CD4-positive, alpha-beta T cell treated with Interleukin-15 for 4 hours (primary cell): ENCODE data around the gene PRKCSH.
"Not testable (repeated sequence)": the region's sequence is repeated elsewhere in the genome, so short reads cannot be mapped to it uniquely, and the experiment has no call there.

Experiments used
- DNase-seq: peaks from one replicate; pipeline ENCODE4 v3.0.0-alpha.2; 2020; ENCODE audit warnings: low spot score

Gene PRKCSH

GRCh38 chr19:11420429-11421370 is 14.7 kb upstream of the PRKCSH start:
- DNase-seq: no peak

- DNase-seq: no peak
These were observed 13.9 kb upstream of the PRKCSH start for GRCh38 chr19:11421371-11422098.

- DNase-seq: peak; percentile 56
These were observed 13.0 kb upstream of the PRKCSH start for GRCh38 chr19:11422163-11423065.

- no peak for DNase-seq
These were observed 12.2 kb upstream of the PRKCSH start for GRCh38 chr19:11423164-11423790.

GRCh38 chr19:11423791-11424181 is 11.6 kb upstream of the PRKCSH start:
- no peak for DNase-seq

GRCh38 chr19:11425719-11426457 is 9.5 kb upstream of the PRKCSH start:
- DNase-seq: no peak

GRCh38 chr19:11426656-11427055 is 8.8 kb upstream of the PRKCSH start:
- DNase-seq: no peak

GRCh38 chr19:11433526-11433925 is 1.9 kb upstream of the PRKCSH start:
- DNase-seq: not testable (repeated sequence)

- no peak for DNase-seq
These were observed 755 bp upstream of the PRKCSH start for GRCh38 chr19:11434703-11435056.

- no peak for DNase-seq
These were observed 438 bp downstream of the PRKCSH start for GRCh38 chr19:11435833-11436313.

GRCh38 chr19:11437955-11438354 is 2.5 kb downstream of the PRKCSH start:
- no peak for DNase-seq

GRCh38 chr19:11444059-11444458 is 8.6 kb downstream of the PRKCSH start:
- DNase-seq: no peak

- DNase-seq: no peak
These were observed 9.7 kb downstream of the PRKCSH start for GRCh38 chr19:11445141-11445540.

- no peak for DNase-seq
These were observed 10.8 kb downstream of the PRKCSH start for GRCh38 chr19:11446271-11446651.

GRCh38 chr19:11446652-11447301 is 11.3 kb downstream of the PRKCSH start:
- peak; percentile 29 for DNase-seq

- DNase-seq: no peak
These were observed 12.2 kb downstream of the PRKCSH start for GRCh38 chr19:11447347-11448262.

- DNase-seq: no peak
These were observed 13.0 kb downstream of the PRKCSH start for GRCh38 chr19:11448410-11448809.

GRCh38 chr19:11448923-11449554 is 13.6 kb downstream of the PRKCSH start:
- no peak for DNase-seq
